HEK293 (cell line): ENCODE measurements around the gene USP33.

ENCODE experiments used
- HOXC10 ChIP-seq: sonication (generic); formaldehyde crosslinking; IDR thresholded peaks from 2 replicates; pipeline ENCODE4 v1.8.1; 2023; ENCODE audit warnings: mild to moderate bottlenecking, missing genetic modification reagents
- KLF9 ChIP-seq: fragments of 450-650 bp; formaldehyde crosslinking; IDR thresholded peaks from 2 replicates; pipeline ENCODE4 v1.5.1; 2016; ENCODE audit warnings: missing biosample characterization, missing genetic modification characterization, low read depth
- PRDM10 ChIP-seq: fragments of 450-650 bp; formaldehyde crosslinking; IDR thresholded peaks from 2 replicates; pipeline ENCODE4 v1.5.1; 2016; ENCODE audit warnings: missing biosample characterization, missing genetic modification characterization
- ZBTB1 ChIP-seq: fragments of 450-650 bp; formaldehyde crosslinking; IDR thresholded peaks from 2 replicates; pipeline ENCODE4 v1.5.1; 2016; ENCODE audit warnings: missing biosample characterization, missing genetic modification characterization
- ZBTB10 ChIP-seq: fragments of 450-650 bp; formaldehyde crosslinking; IDR thresholded peaks from 2 replicates; pipeline ENCODE4 v1.5.1; 2016; ENCODE audit warnings: missing biosample characterization, missing genetic modification characterization
- ZBTB44 ChIP-seq: fragments of 450-650 bp; IDR thresholded peaks from 2 replicates; pipeline ENCODE4 v1.5.1; 2018; ENCODE audit warnings: missing biosample characterization, mild to moderate bottlenecking, missing genetic modification characterization
- ZFP37 ChIP-seq: fragments of 450-650 bp; formaldehyde crosslinking; IDR thresholded peaks from 2 replicates; pipeline ENCODE4 v1.5.1; 2016; ENCODE audit warnings: missing biosample characterization, missing genetic modification characterization
- ZFP41 ChIP-seq: fragments of 450-650 bp; formaldehyde crosslinking; IDR thresholded peaks from 2 replicates; pipeline ENCODE4 v1.5.1; 2016; ENCODE audit warnings: missing biosample characterization, missing genetic modification characterization, borderline replicate concordance
- ZNF132 ChIP-seq: fragments of 450-650 bp; formaldehyde crosslinking; IDR thresholded peaks from 2 replicates; pipeline ENCODE4 v1.5.1; 2017; ENCODE audit warnings: missing biosample characterization, missing genetic modification characterization, borderline replicate concordance
- ZNF175 ChIP-seq: fragments of 450-650 bp; formaldehyde crosslinking; IDR thresholded peaks from 2 replicates; pipeline ENCODE4 v1.5.1; 2016; ENCODE audit warnings: missing biosample characterization, missing genetic modification characterization
- ZNF202 ChIP-seq: fragments of 450-650 bp; formaldehyde crosslinking; IDR thresholded peaks from 2 replicates; pipeline ENCODE4 v1.5.1; 2016; ENCODE audit warnings: missing biosample characterization, missing genetic modification characterization, borderline replicate concordance
- ZNF211 ChIP-seq: fragments of 450-650 bp; formaldehyde crosslinking; IDR thresholded peaks from 2 replicates; pipeline ENCODE4 v1.5.1; 2016; ENCODE audit warnings: low read depth, missing biosample characterization, missing genetic modification characterization
- ZNF223 ChIP-seq: fragments of 450-650 bp; formaldehyde crosslinking; IDR thresholded peaks from 2 replicates; pipeline ENCODE4 v1.5.1; 2016; ENCODE audit warnings: missing biosample characterization, missing genetic modification characterization
- ZNF266 ChIP-seq: fragments of 450-650 bp; formaldehyde crosslinking; IDR thresholded peaks from 2 replicates; pipeline ENCODE4 v1.5.1; 2016; ENCODE audit warnings: missing biosample characterization, missing genetic modification characterization, low read depth
- ZNF274 ChIP-seq, 2 experiments: fragments of 200-500 bp in 1 of 2; fragments of 450-650 bp in 1 of 2; sonication (Bioruptor generic) in 1 of 2; formaldehyde crosslinking in 1 of 2; IDR thresholded peaks; 2 replicates each; pipeline versions ENCODE4 v1.5.1 to v1.6.1; 2014 to 2016; ENCODE audit warnings: borderline replicate concordance in 1 of 2, inconsistent platforms in 1 of 2, low read length in 1 of 2, missing biosample characterization in 1 of 2, missing genetic modification characterization in 1 of 2
- ZNF292 ChIP-seq: fragments of 450-650 bp; formaldehyde crosslinking; IDR thresholded peaks from 2 replicates; pipeline ENCODE4 v1.5.1; 2016; ENCODE audit warnings: low read depth, missing biosample characterization, missing genetic modification characterization, borderline replicate concordance
- ZNF324 ChIP-seq: fragments of 450-650 bp; formaldehyde crosslinking; IDR thresholded peaks from 2 replicates; pipeline ENCODE4 v1.5.1; 2016; ENCODE audit warnings: missing biosample characterization, missing genetic modification characterization
- ZNF350 ChIP-seq: fragments of 450-650 bp; formaldehyde crosslinking; IDR thresholded peaks from 2 replicates; pipeline ENCODE4 v1.5.0; 2017; ENCODE audit warnings: missing biosample characterization, mild to moderate bottlenecking, missing genetic modification characterization
- ZNF362 ChIP-seq: fragments of 450-650 bp; formaldehyde crosslinking; IDR thresholded peaks from 2 replicates; pipeline ENCODE4 v1.5.1; 2016; ENCODE audit warnings: missing biosample characterization, missing genetic modification characterization
- ZNF391 ChIP-seq: fragments of 450-650 bp; formaldehyde crosslinking; IDR thresholded peaks from 2 replicates; pipeline ENCODE4 v1.5.1; 2016; ENCODE audit warnings: low read depth, missing biosample characterization, missing genetic modification characterization, borderline replicate concordance
- ZNF501 ChIP-seq: fragments of 450-650 bp; formaldehyde crosslinking; IDR thresholded peaks from 2 replicates; pipeline ENCODE4 v1.5.1; 2016; ENCODE audit warnings: missing biosample characterization, missing genetic modification characterization
- ZNF530 ChIP-seq: fragments of 450-650 bp; formaldehyde crosslinking; IDR thresholded peaks from 2 replicates; pipeline ENCODE4 v1.5.1; 2016; ENCODE audit warnings: low read depth, missing biosample characterization, missing genetic modification characterization
- ZNF561 ChIP-seq: fragments of 450-650 bp; IDR thresholded peaks from 2 replicates; pipeline ENCODE4 v1.5.1; 2018; ENCODE audit warnings: missing biosample characterization, missing genetic modification characterization, borderline replicate concordance
- ZNF621 ChIP-seq: fragments of 450-650 bp; formaldehyde crosslinking; IDR thresholded peaks from 2 replicates; pipeline ENCODE4 v1.5.1; 2017; ENCODE audit warnings: missing biosample characterization, missing genetic modification characterization
- ZNF645 ChIP-seq: fragments of 450-650 bp; formaldehyde crosslinking; IDR thresholded peaks from 2 replicates; pipeline ENCODE4; 2016; ENCODE audit warnings: missing biosample characterization, missing genetic modification characterization
- ZNF654 ChIP-seq: fragments of 450-650 bp; formaldehyde crosslinking; IDR thresholded peaks from 2 replicates; pipeline ENCODE4 v1.5.1; 2016; ENCODE audit warnings: low read depth, missing biosample characterization, missing genetic modification characterization
- ZNF768 ChIP-seq: fragments of 450-650 bp; formaldehyde crosslinking; IDR thresholded peaks from 2 replicates; pipeline ENCODE4 v1.5.1; 2018; ENCODE audit warnings: missing biosample characterization, mild to moderate bottlenecking, missing genetic modification characterization
- ZSCAN16 ChIP-seq: fragments of 450-650 bp; formaldehyde crosslinking; IDR thresholded peaks from 2 replicates; pipeline ENCODE4 v1.5.1; 2016; ENCODE audit warnings: missing biosample characterization, missing genetic modification characterization

USP33 gene

GRCh38 chr1:77779529-77780281 is 20.1 kb upstream of the USP33 start, which contains the start of gene MIGA1 (continued):
- TF ChIP-seq PRDM10 (tag by site-specific recombination) (peak; percentile 64), ZNF223 (no peak), ZNF266 (no peak), ZNF501 (tag by site-specific recombination) (peak; percentile 62; the same call in 1 of the 2 replicates), HOXC10 (CRISPR knock-in tag) (no peak), ZNF530 (no peak), ZFP37 (tag by site-specific recombination) (peak; percentile 30; the same call in 1 of the 2 replicates), ZNF350 (tag by site-specific recombination) (no peak), ZBTB44 (tag by site-specific recombination) (peak; percentile 48; the same call in 1 of the 2 replicates), ZNF274 (IDR thresholded peaks at IDR 0.05; ENCODE audit: low read length) (no peak), ZNF274 (tag by site-specific recombination; IDR thresholded peaks at IDR 0.05; ENCODE audit: borderline replicate concordance) (no peak), ZNF621 (no peak), ZFP41 (no peak), KLF9 (peak; percentile 57), ZNF768 (no peak), ZNF561 (tag by site-specific recombination) (peak; percentile 70; the same call in 1 of the 2 replicates), ZNF202 (tag by site-specific recombination) (no peak), ZNF391 (no peak), ZNF645 (tag by site-specific recombination) (no peak), ZSCAN16 (tag by site-specific recombination) (no peak), ZNF362 (tag by site-specific recombination) (peak; percentile 10; the same call in 1 of the 2 replicates), ZNF654 (tag by site-specific recombination) (no peak), ZNF324 (no peak), ZNF175 (no peak), ZNF132 (tag by site-specific recombination) (no peak), ZBTB10 (tag by site-specific recombination) (no peak), ZNF292 (tag by site-specific recombination) (no peak), ZBTB1 (tag by site-specific recombination) (no peak), ZNF211 (tag by site-specific recombination) (no peak)
